GM19372 (cell line): ENCODE data around the gene NCKAP5.

ENCODE experiments used
- ATAC-seq: cut with Tn5 transposase; IDR thresholded peaks from one replicate; pipeline ENCODE4 v1.9.1; 2021; ENCODE audit warnings: mild to moderate bottlenecking, low read depth, moderate library complexity; ENCODE audit not compliant: unreplicated experiment

NCKAP5 gene

DNA sequence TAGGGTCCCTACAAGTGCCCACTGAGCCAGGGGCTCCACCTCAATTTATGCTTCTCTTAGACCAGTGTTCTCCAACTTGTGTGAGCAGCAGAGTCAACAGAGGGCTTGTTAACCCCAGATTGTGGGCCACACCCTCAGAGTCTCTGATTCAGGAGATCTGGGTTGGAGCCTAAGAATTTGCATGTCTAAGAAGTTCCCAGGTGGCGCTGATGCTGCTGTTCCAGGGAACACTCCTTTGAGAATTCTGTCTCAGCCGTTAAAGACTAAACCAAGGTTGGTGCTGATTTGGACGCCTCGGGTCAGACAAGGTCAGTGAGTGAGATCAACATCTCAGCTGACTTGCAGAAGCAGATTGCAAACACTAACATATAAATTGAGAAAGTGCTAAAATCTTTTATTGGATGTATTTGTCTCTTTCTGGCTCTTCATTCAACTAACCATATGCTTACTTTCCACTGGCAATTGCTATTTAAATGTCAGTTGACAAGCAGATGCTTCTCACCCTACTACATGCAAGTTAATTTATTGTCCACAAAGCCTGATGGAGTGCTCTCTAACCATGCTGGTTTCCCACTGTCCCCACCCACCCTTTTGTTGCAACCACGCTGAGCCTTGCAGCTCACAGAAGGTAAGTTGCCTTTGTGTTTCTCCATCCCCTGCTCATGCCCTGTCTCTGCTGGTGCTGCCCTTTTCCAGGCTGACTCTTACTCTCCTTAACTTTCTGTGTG, 929.8 kb downstream of the NCKAP5 start:
- ATAC-seq: no peak

DNA sequence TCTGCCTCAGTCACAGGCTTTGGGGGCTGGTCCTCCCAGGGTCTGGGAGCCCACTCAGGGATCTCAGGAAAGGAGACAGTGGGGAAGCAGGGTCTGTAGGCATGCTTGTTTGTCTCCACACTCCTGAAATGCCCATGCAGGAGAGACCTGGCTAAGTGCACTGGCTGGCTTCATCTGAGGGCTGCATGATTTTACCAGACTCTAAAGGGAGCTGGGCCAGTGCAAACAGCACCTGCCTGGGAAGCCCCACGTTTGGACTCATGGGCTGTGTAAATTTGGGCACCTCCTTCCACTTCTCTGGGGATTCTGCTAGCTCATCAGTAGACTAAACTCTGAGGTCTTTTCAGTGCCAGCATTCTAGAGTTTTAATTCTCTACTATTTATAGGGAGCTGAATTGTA, 931.9 kb downstream of the NCKAP5 start:
- ATAC-seq: no peak

DNA sequence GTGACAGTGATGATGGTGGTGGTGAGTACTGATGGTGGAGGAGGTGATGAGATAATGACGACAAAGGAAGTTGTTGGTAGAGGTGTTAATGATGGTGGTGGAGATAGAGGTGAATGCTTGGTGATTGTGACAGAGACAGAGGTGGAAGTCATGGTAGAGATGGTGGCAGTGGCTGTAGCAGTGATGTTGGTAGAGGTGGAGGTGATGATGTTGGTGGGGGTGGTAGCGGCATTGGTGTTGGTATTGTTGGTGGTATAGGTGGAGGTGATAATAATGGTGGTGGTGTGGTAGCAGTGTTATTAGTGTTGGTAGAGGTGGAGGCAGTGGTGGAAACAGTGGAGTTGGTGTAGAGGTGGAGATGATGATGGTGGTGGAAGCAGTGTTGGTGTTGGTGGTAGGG, 934.6 kb downstream of the NCKAP5 start:
- ATAC-seq: no peak

DNA sequence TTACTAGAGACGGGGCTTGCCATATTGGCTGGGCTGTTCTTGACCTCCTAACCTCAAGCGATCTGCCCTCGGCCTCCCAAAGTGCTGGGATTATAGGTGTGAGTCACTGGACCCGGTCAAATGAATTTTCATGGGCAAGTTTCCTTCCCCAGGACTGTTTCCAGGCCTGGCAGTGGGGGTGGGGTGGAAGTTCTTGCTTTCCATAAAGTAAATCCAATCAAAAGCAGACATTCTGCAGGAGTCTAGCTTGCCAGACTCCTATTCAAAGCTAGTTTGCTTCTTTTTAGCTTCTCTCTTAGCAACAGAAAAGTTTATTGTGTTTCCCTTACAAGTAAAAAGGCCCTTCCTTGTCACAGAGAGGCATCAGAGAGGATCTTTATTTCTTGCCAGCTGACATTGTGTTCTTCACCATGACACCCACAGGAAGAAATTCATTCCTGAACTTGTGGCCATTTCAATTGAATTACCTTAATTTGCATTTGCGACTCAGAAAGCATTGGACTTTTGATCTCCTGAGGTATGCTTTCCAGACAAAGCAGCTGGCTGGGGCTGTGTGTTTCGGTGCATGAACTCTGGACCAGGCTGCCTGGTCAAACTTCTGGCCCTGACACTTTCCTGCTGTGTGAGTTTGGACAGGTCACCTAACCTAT, 936.1 kb downstream of the NCKAP5 start:
- no peak for ATAC-seq

DNA sequence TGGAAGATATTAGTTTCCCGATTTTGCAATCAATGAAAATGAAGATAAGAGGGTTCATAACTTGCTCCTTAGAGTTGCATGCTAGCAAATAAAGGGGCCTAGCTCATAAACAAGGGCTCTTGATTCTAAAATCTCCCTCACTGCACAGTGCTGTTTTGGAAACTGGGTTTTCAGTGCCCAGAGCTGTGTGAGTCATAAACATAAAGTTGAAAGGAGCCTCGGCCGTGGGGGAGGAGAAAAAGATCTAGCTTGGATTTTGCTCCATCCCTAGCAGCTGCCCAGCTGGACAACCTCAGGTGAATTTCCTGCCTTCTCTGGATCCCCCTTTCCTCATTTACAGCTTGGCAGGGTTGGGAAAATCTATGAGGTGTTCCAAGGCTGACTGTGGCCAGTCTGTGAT, 940.7 kb downstream of the NCKAP5 start:
- no peak for ATAC-seq

DNA sequence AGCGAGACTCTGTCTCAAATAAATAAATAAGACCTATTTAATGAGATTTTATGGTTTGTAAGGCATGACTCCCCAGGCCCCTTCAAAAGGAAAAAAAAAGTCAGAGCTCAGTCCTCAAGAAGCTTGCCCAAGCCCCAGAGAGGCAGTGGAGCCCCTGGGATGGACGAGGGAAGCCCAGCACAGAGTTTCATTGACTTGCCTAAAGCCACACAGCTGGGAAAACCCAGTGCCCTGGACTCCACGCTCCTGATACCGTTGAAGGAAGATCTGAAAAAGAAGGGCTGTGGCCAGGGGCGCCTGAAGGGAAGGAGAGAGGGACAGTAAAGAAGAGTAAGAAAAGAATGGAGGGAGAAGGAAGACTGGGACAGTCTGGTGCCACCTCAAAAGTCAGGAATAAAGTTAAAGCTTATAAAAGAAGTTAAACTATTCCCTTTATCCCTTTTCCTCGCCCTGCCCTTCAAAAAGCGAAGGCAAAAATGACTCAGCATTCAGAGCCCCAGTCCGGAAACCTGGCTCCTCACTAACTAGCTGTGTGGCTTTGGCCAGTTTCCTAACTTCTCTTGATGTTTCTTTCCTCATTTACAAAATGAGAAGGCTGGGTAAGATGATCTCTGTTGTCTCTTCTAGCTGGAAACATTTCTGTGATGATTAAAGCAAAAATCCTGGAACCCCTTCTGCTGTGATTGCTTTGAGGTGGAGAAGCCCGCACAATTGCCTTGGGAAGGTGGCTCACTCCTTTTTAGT, 945.0 kb downstream of the NCKAP5 start:
- ATAC-seq: no peak
